ENCODE results near the gene GALK2.

DNA sequence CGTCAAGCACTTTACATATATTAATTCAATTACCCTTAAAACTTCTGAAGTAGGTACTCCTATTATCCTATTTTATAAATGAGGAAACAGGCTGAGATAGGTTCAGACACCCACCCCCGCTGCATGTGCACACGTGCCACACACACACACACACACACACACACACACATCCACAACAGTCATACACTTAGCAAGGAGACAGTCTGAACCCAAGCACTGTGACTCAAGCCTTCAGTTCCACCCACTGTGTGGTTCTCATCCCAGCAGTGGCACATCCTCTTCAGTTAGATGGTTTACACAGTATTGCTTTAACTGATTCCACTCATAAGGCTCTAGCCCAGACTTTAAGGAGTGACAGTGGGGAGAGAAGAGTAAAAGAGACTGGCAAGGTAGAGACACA lies 161.9 kb downstream of the GALK2 start:
- TF ChIP-seq, protein P1, sequence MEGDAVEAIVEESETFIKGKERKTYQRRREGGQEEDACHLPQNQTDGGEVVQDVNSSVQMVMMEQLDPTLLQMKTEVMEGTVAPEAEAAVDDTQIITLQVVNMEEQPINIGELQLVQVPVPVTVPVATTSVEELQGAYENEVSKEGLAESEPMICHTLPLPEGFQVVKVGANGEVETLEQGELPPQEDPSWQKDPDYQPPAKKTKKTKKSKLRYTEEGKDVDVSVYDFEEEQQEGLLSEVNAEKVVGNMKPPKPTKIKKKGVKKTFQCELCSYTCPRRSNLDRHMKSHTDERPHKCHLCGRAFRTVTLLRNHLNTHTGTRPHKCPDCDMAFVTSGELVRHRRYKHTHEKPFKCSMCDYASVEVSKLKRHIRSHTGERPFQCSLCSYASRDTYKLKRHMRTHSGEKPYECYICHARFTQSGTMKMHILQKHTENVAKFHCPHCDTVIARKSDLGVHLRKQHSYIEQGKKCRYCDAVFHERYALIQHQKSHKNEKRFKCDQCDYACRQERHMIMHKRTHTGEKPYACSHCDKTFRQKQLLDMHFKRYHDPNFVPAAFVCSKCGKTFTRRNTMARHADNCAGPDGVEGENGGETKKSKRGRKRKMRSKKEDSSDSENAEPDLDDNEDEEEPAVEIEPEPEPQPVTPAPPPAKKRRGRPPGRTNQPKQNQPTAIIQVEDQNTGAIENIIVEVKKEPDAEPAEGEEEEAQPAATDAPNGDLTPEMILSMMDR (IDR thresholded peaks at IDR 0.05) = no peak
- TF ChIP-seq EZH2 (IDR thresholded peaks at IDR 0.05; ENCODE audit: borderline replicate concordance, insufficient read depth, low read depth, low read length, poor library complexity, severe bottlenecking) = no peak
